Measurements from ENCODE around the gene INPP5D.
"Not testable (repeated sequence)": the region's sequence is repeated elsewhere in the genome, so short reads cannot be mapped to it uniquely, and the experiment has no call there.

INPP5D gene

DNA sequence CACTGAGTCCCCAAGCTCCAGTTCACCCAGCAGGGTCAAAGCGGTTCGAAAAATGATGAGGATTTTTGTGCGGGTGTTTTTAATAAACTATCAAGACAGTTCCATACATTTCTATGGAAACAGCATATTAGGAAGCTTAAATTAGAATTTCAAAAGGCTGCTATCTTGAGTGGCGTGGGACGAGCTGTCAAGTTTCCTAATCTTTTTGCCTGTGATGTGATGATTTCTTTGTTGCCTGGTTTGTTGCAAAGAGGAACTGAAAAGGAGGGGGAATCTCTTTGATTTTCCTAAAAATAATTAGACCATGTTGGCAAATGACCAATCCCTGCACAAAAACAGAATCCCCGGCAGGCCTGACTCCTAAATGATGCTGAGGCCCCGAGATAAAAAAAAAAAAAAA, 125.2 kb downstream of the INPP5D start:
- no peak overlapping the region for H3K4me3 ChIP-seq
- no peak overlapping the region for H3K27ac ChIP-seq

- H3K27ac ChIP-seq, result no peak overlapping the region
- H3K4me3 ChIP-seq, result no peak overlapping the region
These were observed 125.8 kb downstream of the INPP5D start for GRCh38 chr2:233185963-233186362.

DNA sequence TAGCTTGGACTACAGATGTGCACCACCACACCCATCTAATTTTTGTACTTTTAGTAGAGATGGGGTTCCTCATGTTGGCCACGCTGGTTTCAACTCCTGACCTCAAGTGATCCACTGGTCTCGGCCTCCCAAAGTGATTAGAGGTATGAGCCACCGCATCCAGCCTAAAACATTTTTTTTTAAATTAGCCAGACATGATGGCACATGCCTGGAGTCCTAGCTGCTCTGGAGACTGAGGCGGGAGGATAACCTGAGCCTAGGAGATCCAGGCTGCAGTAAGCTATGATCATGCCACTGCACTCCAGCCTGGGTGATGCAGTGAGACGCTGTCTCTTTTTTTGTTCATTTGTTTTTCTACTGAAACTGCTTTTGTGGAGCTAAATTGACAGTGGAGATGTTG, 126.7 kb downstream of the INPP5D start:
- H3K27ac ChIP-seq, result no peak overlapping the region
- no peak overlapping the region for H3K4me3 ChIP-seq

DNA sequence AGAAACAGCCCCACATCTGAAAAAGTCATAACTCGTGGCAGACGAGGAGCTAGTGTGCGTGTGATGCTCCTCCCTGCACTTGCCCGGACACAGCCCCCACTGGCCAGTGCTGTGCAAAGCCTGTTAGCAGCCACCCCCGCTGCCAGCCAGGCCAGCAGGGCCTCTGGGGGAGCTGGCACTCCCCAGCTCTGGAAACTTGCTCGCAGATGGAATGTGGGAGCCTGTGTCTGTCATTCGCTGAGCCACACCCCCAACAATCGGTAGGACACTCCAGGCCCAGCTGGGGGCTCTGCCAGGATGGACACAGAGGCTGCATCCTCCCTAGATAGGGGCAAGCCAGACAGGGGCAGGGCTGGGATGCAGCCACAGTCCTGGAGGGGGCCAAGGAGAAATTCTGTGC, 128.9 kb downstream of the INPP5D start:
- no peak overlapping the region for H3K27ac ChIP-seq
- no peak overlapping the region for H3K4me3 ChIP-seq

DNA sequence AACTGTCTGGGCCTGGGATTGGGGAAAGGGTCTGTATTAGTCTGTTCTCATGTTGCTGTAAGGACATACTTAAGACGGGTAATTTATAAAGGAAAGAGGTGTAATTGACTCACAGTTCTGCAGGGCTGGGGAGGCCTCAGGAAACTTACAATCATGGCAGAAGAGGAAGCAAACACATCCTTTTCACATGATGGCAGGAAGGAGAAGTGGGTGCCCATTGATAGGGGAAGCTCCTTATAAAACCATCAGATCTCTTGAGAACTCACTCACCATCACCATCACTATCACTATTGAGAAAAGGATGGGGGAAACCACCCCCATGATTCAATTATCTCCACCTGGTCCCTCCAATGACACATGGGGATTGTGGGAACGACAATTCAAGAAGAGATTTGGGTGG, 130.9 kb downstream of the INPP5D start:
- not testable (repeated sequence) for H3K4me3 ChIP-seq, H3K27ac ChIP-seq

DNA sequence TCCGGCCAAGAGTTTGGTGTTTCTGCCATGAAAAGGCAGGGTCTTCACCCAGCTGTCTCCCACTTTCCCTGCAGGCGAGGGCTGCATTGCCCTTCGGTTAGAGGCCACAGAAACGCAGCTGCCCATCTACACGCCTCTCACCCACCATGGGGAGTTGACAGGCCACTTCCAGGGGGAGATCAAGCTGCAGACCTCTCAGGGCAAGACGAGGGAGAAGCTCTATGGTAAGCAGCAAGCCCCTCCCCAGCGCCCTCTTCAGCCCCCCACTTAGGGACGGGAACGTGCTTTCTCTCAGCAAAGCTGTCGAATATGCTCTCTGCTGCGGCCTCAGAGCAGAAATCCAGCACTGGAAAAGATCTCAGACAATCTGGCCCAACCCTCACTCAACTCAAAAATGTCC, 133.6 kb downstream of the INPP5D start:
- Histone ChIP-seq H3K4me3 (no peak overlapping the region), H3K27ac (no peak overlapping the region)

DNA sequence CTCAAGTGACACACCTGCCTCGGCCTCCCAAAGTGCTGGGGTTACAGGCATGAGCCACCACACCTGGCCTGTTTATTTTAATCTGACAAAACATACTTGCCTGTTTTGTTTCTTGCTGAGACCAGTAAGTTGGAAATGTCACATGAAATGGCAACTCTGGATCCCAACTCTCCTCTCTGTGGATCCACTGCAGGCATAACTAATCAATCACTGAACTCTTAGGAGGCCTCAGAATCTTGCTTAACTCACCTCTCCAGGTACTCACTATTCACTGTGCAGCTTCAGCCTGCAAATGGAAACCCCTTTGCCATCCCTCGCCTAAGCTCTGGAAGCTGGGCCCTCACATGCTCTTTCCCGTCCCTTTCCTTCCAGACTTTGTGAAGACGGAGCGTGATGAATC, 134.9 kb downstream of the INPP5D start:
- H3K27ac ChIP-seq, result no peak overlapping the region
- no peak overlapping the region for H3K4me3 ChIP-seq

- no peak overlapping the region for H3K27ac ChIP-seq
- no peak overlapping the region for H3K4me3 ChIP-seq
These were observed 136.9 kb downstream of the INPP5D start for GRCh38 chr2:233197022-233197421.

GRCh38 chr2:233198026-233198425, 137.9 kb downstream of the INPP5D start:
- Histone ChIP-seq H3K4me3 (no peak overlapping the region), H3K27ac (no peak overlapping the region)

GRCh38 chr2:233199870-233200269, 139.7 kb downstream of the INPP5D start:
- H3K4me3 ChIP-seq, result no peak overlapping the region
- H3K27ac ChIP-seq, result peak overlapping the region in 1 of 21 experiments; percentile 16

DNA sequence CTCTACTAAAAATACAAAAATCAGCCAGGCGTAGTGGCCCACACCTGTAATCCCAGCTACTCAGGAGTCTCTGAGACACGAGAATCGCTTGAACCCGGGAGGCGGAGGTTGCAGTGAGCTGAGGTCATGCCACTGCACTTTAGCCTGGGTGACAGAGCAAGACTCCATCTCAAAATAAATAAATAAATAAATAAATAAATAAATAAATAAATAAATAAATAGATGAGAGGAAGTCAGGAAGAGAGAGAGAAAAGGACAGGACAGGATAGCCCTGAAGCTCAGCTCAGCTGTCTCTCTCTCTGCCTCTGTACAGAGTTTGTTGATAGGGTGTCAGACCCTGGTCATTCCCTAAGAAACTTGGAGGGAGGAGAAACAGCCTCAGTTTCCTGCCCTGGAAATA, 140.6 kb downstream of the INPP5D start:
- H3K4me3 ChIP-seq, result not testable (repeated sequence)
- H3K27ac ChIP-seq, result peak overlapping the region in 1 of 21 experiments; percentile 16

GRCh38 chr2:233201258-233202013, 141.3 kb downstream of the INPP5D start:
- H3K27ac ChIP-seq, result peak overlapping the region in 1 of 21 experiments; percentile 10
- H3K4me3 ChIP-seq, result no peak overlapping the region

DNA sequence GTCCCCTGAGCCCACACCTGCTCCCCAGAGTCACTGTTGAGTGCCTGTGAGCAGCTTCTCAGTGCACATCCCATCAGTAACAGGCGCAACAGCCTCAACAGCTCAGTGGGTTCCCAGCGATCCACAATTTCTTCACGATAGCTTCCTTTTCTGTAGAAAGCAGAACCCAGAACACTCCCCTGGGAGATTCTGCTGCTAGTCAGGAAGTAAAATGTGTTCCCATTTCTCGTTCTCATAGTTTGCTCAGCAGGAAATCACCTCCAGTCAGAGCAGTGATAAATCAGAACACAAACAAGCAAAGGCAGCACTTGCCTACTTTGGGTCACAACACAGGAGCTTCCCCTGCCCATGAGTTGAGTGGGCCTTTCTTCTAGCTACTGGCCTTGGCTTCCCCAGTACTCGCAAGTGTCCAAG, 142.4 kb downstream of the INPP5D start:
- peak overlapping the region in 3 of 21 experiments; percentile 10 to 46 (median 17) for H3K27ac ChIP-seq
- H3K4me3 ChIP-seq, result no peak overlapping the region

GRCh38 chr2:233203060-233203459, 142.9 kb downstream of the INPP5D start:
- Histone ChIP-seq H3K4me3 (no peak overlapping the region), H3K27ac (peak overlapping the region in 2 of 21 experiments; percentile 14 to 17)

- no peak overlapping the region for H3K4me3 ChIP-seq
- no peak overlapping the region for H3K27ac ChIP-seq
These were observed 144.3 kb downstream of the INPP5D start for GRCh38 chr2:233204286-233204936.

- Histone ChIP-seq H3K4me3 (no peak overlapping the region), H3K27ac (no peak overlapping the region)
These were observed 148.4 kb downstream of the INPP5D start for GRCh38 chr2:233208382-233209116.

- Histone ChIP-seq H3K4me3 (no peak overlapping the region), H3K27ac (no peak overlapping the region)
These were observed 149.0 kb downstream of the INPP5D start for GRCh38 chr2:233209117-233209532.

- Histone ChIP-seq H3K27ac (no peak overlapping the region), H3K4me3 (no peak overlapping the region)
These were observed 149.5 kb downstream of the INPP5D start for GRCh38 chr2:233209533-233210171.

GRCh38 chr2:233210281-233210680, 150.1 kb downstream of the INPP5D start:
- Histone ChIP-seq H3K4me3 (no peak overlapping the region), H3K27ac (peak overlapping the region in 1 of 21 experiments; percentile 9)

DNA sequence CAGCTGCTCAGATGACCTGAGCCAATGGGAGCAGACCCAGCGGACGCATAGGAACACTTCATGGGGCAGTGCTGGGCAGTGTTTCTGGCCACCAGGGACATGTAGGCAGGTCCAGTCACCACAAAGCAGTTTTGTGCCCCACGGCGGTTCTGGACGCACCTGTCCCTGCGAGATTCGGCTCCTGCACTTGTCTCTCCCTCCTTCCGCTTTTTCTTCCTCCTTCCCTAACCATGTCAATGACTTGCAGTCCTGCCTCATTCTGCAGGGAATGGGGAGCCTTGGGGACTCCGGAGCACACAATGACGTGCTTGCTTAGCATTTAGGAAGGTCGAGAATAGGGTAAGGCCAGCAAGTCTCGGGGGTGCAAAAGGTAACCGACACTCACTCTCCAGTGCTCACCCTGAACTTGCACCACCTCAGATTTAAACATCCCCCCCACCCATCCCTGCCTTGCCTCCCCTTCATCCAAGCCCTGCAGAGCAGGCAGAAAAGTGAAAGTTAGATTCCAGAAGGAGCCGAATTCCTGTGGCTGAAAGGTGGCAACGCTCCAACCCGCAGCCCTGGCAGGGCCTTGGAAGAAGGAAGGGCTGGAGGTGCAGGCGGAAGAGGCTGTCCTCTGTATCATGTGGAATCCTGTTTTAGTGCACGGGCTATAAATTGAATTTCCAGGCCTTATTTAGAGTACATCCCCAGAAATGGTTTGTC, 150.9 kb downstream of the INPP5D start:
- no peak overlapping the region for H3K4me3 ChIP-seq
- H3K27ac ChIP-seq, result peak overlapping the region in 3 of 21 experiments; percentile 9 to 31 (median 31)

Data from skin epidermis (tissue), 12 donors.